Esophagus squamous epithelium (tissue), 4 donors: ENCODE data around the gene ALDH3A2.

Experiments
- CTCF ChIP-seq, 6 experiments: fragments of 450-650 bp in 4 of 6; fragments of 200-600 bp in 2 of 6; sonication (generic) in 2 of 6; IDR thresholded peaks; one replicate each; pipeline ENCODE4 v1.5.1; 2016 to 2019; ENCODE audit warnings: antibody characterized with exemption in 6 of 6, mild to moderate bottlenecking in 4 of 6, moderate library complexity in 4 of 6
- POLR2A ChIP-seq, 4 donors: fragments of 450-650 bp; IDR thresholded peaks; one replicate each; pipeline ENCODE4 v1.6.1; 2017; ENCODE audit warnings: antibody characterized with exemption in 4 of 4, mild to moderate bottlenecking in 4 of 4, moderate library complexity in 3 of 4

- TF ChIP-seq CTCF (IDR thresholded peaks at IDR 0.05), result no peak
- TF ChIP-seq POLR2A (IDR thresholded peaks at IDR 0.05), result no peak
These were observed 38.0 kb downstream of the ALDH3A2 start for GRCh38 chr17:19686400-19687090.
